Uterus (tissue), 4 donors: ENCODE data around the gene CAPG. TPM values are rescaled to one million over a fixed set of nuclear protein-coding genes. Genes with fewer than 3 reads are reported as not detected.

Source experiments
- DNase-seq, 2 donors: peaks; one replicate each; pipeline ENCODE4 v3.0.0-alpha.2; 2019 to 2020
- H3K27ac ChIP-seq, 2 donors: fragments of 200-600 bp; sonication (generic); 1 replicate in 1 of 2; 2 replicates in 1 of 2; pipeline ENCODE4 v1.5.1; 2016 to 2018
- H3K27me3 ChIP-seq, 2 donors: fragments of 200-600 bp; sonication (generic); one replicate each; pipeline ENCODE4 v1.5.1; 2018 to 2019; ENCODE audit warnings: control low read depth in 1 of 2
- H3K36me3 ChIP-seq, 2 donors: fragments of 200-600 bp; sonication (generic); one replicate each; pipeline ENCODE4 v1.5.1; 2019; ENCODE audit warnings: control low read depth in 1 of 2
- H3K4me1 ChIP-seq, 2 donors: fragments of 200-600 bp; sonication (generic); one replicate each; pipeline ENCODE4 v1.5.1; 2018 to 2019; ENCODE audit warnings: control low read depth in 1 of 2
- H3K4me3 ChIP-seq, 2 donors: fragments of 200-600 bp; sonication (generic); 1 replicate in 1 of 2; 2 replicates in 1 of 2; pipeline ENCODE4 v1.5.1; 2018 to 2019; ENCODE audit warnings: mild to moderate bottlenecking in 1 of 2
- H3K9me3 ChIP-seq, 2 donors: fragments of 200-600 bp; sonication (generic); one replicate each; pipeline ENCODE4 v1.5.1; 2019; ENCODE audit warnings: control low read depth in 1 of 2
- POLR2A ChIP-seq, 2 donors: fragments of 450-650 bp; IDR thresholded peaks; one replicate each; pipeline ENCODE4 v1.6.1; 2016; ENCODE audit warnings: antibody characterized with exemption in 2 of 2, mild to moderate bottlenecking in 1 of 2, moderate library complexity in 1 of 2
- intact Hi-C: fragments of 100-400 bp; cut with DNase I; formaldehyde crosslinking; loops from one replicate; pipeline ENCODE4 v1.15.1; 2023; ENCODE audit warnings: low total_unique reads
- total RNA-seq, 4 donors: library from RNA; depleted of rRNA in 3 of 4; stranded (reverse); fragments of >200 nt in 3 of 4; gene quantifications; one replicate each; pipeline versions ENCODE4 v1.1.0 to v1.2.4, GENCODE V29; 2014 to 2023
- TF ChIP-seq, protein P1 (sequence below), 4 experiments: fragments of 200-600 bp in 2 of 4; fragments of 450-650 bp in 2 of 4; sonication (generic) in 2 of 4; IDR thresholded peaks; one replicate each; pipeline ENCODE4 v1.5.1; 2016 to 2019; ENCODE audit warnings: antibody characterized with exemption in 4 of 4, mild to moderate bottlenecking in 2 of 4, moderate library complexity in 1 of 4
- donor health status: DM: yes; HTN: yes; CAD: no.

CAPG gene
- total RNA-seq, 4 donors from 2014 or later: 12.3 to 114 (median 65.2) TPM

DNA sequence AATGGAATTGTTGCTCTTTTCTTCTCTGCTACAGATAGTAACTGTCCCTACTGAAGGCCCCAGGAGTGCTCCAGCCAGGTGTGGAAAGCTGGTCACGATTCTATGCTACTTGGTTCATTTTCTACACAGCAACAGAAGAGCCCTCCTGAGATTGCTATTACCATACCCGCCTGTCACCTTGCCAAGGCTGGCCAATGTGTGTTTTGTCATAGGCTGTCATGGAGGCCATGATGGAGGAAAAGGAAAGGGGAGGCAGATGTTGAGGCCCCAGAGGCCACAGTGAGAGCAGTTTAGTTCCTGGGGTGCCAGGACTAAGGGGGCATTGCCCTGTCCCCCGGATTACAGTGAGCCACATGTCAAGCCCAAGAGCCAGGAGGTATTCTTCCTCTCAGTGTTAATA, 54.6 kb downstream of the CAPG start:
- DNase-seq: no peak
- TF ChIP-seq, protein P1, sequence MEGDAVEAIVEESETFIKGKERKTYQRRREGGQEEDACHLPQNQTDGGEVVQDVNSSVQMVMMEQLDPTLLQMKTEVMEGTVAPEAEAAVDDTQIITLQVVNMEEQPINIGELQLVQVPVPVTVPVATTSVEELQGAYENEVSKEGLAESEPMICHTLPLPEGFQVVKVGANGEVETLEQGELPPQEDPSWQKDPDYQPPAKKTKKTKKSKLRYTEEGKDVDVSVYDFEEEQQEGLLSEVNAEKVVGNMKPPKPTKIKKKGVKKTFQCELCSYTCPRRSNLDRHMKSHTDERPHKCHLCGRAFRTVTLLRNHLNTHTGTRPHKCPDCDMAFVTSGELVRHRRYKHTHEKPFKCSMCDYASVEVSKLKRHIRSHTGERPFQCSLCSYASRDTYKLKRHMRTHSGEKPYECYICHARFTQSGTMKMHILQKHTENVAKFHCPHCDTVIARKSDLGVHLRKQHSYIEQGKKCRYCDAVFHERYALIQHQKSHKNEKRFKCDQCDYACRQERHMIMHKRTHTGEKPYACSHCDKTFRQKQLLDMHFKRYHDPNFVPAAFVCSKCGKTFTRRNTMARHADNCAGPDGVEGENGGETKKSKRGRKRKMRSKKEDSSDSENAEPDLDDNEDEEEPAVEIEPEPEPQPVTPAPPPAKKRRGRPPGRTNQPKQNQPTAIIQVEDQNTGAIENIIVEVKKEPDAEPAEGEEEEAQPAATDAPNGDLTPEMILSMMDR (IDR thresholded peaks at IDR 0.05): no peak
- no peak for TF ChIP-seq POLR2A (IDR thresholded peaks at IDR 0.05)
- peak overlapping the region in 1 of 2 donors; percentile 93 for H3K27ac ChIP-seq
- no peaks in the 10 kb centered on the region for H3K9me3 ChIP-seq
- no peaks in the 10 kb centered on the region for H3K36me3 ChIP-seq
- no peaks in the 10 kb centered on the region for H3K27me3 ChIP-seq
- intact Hi-C loops: no loop called here
- peak overlapping the region; percentile 74 to 89 for H3K4me3 ChIP-seq
- H3K4me1 ChIP-seq: peaks cover 0 to 4% of the 10 kb centered on the region in 2 donors

DNA sequence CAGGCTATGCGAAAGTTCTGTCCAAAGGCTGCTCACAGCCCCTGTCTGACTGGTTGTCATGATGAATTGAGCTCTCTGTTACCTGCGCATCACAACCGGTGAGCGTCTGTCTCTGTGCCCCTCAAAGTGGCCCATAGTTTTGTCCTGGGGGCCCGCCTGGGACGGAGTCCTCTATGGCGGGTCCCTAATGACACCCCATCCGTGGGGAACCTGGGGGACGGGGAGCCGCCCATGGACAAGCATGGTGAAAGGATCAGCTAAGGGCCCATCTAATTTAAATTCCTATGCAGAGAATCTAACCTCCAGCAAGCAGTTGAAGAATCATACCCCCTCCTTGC, 55.1 kb downstream of the CAPG start:
- no peaks in the 10 kb centered on the region for H3K27me3 ChIP-seq
- H3K9me3 ChIP-seq: no peaks in the 10 kb centered on the region
- TF ChIP-seq, protein P1 (IDR thresholded peaks at IDR 0.05): no peak
- TF ChIP-seq POLR2A (IDR thresholded peaks at IDR 0.05): no peak
- H3K4me1 ChIP-seq: peaks cover 0 to 4% of the 10 kb centered on the region in 2 donors
- peak overlapping the region; percentile 74 to 89 for H3K4me3 ChIP-seq
- DNase-seq: peak in 1 of 2 donors; percentile 19
- intact Hi-C loops: no loop called here
- H3K36me3 ChIP-seq: no peaks in the 10 kb centered on the region
- H3K27ac ChIP-seq: peak overlapping the region; percentile 84 to 93

DNA sequence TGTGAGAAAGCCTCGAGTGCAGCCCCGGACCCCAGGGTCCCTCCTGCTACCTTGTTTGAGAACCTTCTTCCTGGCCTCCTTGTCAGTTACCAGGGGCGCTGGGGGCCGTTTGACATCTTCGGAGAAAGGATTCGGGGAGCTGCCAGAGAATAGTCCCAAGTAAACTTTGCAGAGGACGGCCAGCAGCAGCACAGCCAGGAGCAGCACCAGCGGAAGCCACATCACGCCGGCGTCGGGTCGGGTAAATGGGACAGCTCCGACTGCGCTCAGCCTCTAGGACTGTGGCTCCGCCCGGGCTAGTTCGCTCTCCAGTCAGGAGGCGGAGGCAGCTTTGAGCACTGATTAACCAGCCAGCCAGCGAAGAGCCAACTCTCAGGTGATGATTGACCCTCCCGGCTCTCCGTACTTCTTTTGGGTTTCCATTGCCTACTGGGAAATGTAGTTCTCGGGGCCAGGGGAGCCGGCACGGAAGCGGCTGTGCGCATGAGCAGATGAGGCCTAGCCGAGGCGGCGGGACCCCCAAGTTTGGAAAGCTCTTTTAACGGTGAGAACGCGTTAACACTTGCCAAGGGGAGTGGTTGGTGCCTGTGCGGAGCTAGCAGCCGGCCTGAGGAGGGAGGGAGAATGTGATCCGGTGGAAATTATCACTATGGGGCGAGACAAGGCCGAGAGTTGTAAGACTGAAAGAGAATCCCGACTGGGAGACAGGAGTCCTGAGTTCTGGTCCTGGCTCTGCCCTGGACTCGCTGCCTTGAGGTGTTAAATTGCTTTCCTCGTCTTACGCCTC, 55.7 kb downstream of the CAPG start, which contains the start of the genes ELMOD3 and RETSAT:
Gene ELMOD3 (plus strand): TSS at position 484 of the 787 bp plus-strand sequence. CDS start 2,430 bp downstream, outside the sequence.
Gene RETSAT (minus strand): TSS at position 243 of the 787 bp plus-strand sequence. CDS start 21 bp downstream, at position 222.
- no peaks in the 10 kb centered on the region for H3K27me3 ChIP-seq
- no peaks in the 10 kb centered on the region for H3K36me3 ChIP-seq
- H3K4me1 ChIP-seq: peaks cover 0 to 4% of the 10 kb centered on the region in 2 donors
- H3K9me3 ChIP-seq: no peaks in the 10 kb centered on the region
- intact Hi-C loops: no loop called here
- TF ChIP-seq POLR2A (IDR thresholded peaks at IDR 0.05): peak; percentile 84 to 92
- TF ChIP-seq, protein P1 (IDR thresholded peaks at IDR 0.05): peak in 3 of 4 experiments; percentile 9 to 18 (median 14)
- peak; percentile 96 to 99 for DNase-seq
- H3K4me3 ChIP-seq: peak within 1 kb of the TSS; percentile 74 to 89
- H3K27ac ChIP-seq: peak within 1 kb of the TSS; percentile 84 to 93

DNA sequence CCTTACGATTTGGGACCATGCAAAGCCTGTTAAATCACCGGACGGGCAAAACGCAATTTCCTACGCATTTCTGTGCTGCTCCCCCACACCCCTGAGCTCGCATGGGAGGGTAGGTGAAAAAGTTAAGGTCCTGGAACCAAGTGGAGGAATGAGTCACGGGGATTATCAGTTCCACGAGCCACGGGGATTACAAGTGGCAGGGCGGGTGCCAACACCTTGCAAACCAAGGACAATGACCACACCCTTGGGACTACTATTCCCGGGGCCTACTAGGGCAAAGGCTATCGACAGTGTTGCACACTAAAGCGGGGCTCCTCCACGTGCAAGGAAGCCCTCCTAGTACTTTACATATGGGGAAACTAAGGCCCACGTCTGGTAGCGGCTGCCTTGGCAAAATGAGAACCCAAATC, 56.3 kb downstream of the CAPG start:
- no peak for TF ChIP-seq POLR2A (IDR thresholded peaks at IDR 0.05)
- TF ChIP-seq, protein P1 (IDR thresholded peaks at IDR 0.05): no peak
- H3K9me3 ChIP-seq: no peaks in the 10 kb centered on the region
- intact Hi-C loops: no loop called here
- H3K27ac ChIP-seq: peak overlapping the region; percentile 84 to 93
- H3K27me3 ChIP-seq: no peaks in the 10 kb centered on the region
- no peaks in the 10 kb centered on the region for H3K36me3 ChIP-seq
- H3K4me3 ChIP-seq: peak overlapping the region; percentile 74 to 89
- H3K4me1 ChIP-seq: peaks cover 0 to 4% of the 10 kb centered on the region in 2 donors
- peak; percentile 41 to 46 for DNase-seq

DNA sequence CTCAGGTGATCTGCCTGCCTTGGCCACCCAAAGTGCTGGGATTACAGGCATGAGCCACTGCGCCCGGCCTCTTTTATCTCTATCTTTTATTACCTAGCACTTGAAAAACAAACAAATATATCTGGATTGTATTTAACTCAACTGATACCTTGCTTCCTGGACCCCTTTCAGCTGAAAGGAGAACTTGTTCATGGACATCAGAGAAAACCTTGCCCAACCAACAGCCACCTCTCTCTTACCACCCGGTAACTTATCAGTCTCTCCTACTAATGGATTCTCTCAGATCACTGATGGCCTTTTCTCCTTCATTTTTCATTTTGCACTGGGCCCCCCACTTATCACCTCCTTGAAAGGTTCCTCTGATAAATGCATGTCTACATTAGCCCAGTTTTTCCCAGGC, 62.6 kb downstream of the CAPG start:
- intact Hi-C loops: no loop called here
- H3K4me1 ChIP-seq: no peaks in the 10 kb centered on the region
- no peaks in the 10 kb centered on the region for H3K36me3 ChIP-seq
- no peak for TF ChIP-seq POLR2A (IDR thresholded peaks at IDR 0.05)
- TF ChIP-seq, protein P1 (IDR thresholded peaks at IDR 0.05): no peak
- DNase-seq: no peak
- H3K4me3 ChIP-seq: no peak overlapping the region
- H3K27ac ChIP-seq: no peak overlapping the region
- H3K27me3 ChIP-seq: no peaks in the 10 kb centered on the region
- H3K9me3 ChIP-seq: no peaks in the 10 kb centered on the region
